PC-9 (cell line): ENCODE measurements around the gene CHN1.

Source experiments
- CTCF ChIP-seq: fragments of 200-600 bp; sonication (generic); conservative IDR thresholded peaks from 2 replicates; pipeline ENCODE4 v1.6.1; 2017; ENCODE audit warnings: mixed run types, antibody characterized with exemption, mild to moderate bottlenecking, moderate library complexity
- EZH2 ChIP-seq: fragments of 200-600 bp; sonication (generic); IDR thresholded peaks from 2 replicates; pipeline ENCODE4 v1.8.0; 2017; ENCODE audit warnings: antibody characterized with exemption, low read depth

GRCh38 chr2:174774886-174775285, 230.3 kb downstream of the CHN1 start:
- TF ChIP-seq CTCF (no peak), EZH2 (no peak)
